HG02870 (cell line): ENCODE results near the gene SEPTIN11.

Experiments
- ATAC-seq: cut with Tn5 transposase; IDR thresholded peaks from one replicate; pipeline ENCODE4 v1.9.1; 2021; ENCODE audit warnings: mild to moderate bottlenecking, moderate library complexity; ENCODE audit not compliant: unreplicated experiment

SEPTIN11 gene

DNA sequence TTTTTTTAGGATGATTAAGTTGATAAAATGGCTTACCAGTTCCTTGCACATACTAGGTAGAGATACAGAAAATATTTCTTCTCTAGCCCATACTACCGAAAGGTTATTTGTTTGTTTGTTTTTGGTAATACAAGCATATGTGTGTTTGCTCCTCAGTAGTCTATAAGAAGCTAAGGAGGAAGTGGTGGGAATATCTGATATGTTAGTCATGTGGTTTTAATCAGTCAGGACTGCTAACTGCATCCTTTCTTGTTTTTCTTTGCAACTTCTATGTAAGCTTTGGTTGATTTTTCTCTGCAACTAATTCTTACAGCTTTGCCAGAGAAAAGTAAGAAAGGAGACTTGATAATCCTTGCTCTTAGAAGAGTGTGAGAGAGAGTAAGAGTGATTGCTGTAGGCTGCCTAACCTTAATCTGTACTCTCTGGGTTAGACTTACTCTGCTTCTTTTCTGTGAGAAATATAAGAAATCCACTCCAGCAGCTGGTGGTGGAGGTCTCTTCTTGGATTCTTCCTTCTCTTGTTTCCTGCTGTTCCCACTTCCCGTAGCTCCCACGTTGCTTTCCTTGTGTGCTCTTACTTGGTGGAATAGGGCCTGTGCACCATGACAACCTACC lies 28.3 kb downstream of the SEPTIN11 start:
- ATAC-seq: no peak

DNA sequence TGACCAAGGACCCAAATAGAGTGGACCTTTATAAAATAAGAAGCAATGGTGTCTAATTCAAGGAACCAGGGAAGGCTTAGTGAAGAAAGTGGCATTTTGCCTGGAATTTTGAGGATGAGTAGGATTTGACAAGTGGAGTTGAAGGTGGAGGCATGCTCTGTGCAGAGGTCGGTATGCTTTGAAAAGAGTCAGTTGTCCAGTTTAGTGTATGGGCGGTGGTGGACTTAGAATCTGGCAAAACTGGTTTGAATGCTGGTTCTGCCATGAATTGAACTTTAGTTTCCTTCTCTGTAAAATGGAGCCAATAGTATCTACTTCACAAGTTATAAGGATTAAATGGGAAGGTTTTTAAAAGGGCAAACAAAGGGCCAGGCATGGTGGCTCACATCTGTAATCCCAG lies 29.7 kb downstream of the SEPTIN11 start:
- ATAC-seq: no peak

DNA sequence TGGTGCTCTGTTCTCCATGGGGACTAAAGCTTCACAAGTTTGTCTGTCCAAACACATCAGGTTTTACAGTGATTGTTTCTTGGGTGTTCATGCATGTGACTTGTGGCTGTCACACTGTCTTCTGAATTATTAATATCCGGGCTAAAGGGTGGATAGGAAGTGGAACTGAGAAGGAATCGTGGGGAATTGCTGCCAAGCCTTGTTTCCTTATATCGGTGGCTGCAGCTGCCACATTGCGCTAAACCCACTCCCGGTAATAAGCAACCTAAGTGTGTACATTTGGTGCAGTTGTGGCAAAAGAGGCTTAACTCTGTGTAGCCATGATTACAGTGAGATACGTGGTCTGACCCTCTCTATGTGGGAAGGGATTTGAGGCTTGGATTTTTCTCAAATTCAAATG lies 30.7 kb downstream of the SEPTIN11 start:
- no peak for ATAC-seq

DNA sequence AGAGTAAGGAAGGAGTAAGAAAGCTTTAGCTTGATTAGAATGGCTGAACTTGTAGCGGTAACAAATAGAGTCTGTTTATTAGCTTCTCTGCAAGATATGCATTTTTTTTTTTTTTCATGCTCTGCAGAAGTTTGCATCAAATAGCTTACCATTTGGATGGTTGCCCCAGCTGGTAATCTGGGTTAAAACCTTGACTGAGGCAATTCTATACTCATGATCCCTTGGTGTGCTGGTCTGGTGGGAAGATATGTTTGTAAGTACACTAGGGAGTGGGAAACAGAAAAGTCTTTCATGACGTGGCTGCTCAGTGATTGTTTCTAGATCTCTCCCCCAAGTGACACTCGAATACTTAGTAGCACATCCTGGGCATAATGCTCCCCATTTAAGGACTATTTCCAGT lies 32.1 kb downstream of the SEPTIN11 start:
- ATAC-seq: no peak

DNA sequence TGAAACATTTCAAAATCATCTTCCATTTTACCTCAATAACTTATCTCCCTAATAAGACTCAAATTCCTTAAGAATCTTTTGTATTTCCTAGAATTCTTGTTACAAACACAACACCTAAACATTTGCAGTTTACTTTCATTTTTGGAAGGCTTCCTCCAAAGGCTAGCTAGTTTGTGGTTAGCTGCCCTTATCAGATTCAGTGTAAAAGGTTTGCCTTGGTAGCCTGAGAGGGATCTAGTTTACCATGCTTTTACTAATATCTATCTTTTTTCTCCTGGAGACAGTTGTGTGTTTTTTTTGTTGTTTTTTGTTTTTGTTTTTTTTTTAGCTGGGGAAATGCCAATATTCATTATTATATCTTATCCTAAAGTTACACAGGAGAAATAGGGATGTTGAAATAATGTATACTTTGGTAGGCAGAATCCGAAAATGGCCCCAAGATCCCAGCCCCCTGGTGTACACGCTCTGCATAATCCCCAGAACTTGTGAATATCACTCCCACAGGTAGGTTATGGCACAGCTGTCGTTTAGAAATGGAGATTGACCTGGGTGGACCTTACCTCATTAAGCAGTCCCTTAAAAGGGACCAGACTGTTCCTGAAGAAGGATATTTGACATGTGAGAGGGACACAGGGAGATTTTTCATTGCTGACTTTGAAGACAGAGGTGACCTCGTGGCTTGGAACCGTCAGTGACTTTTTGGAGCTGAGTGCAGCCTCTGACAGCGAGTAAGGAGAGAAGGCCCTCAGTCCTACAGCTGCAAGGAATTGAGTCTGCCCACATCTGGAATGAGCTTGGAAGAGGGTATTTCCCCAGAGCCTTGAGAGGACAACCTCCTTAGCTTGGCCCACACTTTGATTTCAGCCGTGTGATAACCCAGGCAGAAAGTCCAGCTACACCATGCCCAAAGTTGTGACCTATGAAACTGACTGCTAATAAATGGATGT lies 33.4 kb downstream of the SEPTIN11 start:
- ATAC-seq: no peak

DNA sequence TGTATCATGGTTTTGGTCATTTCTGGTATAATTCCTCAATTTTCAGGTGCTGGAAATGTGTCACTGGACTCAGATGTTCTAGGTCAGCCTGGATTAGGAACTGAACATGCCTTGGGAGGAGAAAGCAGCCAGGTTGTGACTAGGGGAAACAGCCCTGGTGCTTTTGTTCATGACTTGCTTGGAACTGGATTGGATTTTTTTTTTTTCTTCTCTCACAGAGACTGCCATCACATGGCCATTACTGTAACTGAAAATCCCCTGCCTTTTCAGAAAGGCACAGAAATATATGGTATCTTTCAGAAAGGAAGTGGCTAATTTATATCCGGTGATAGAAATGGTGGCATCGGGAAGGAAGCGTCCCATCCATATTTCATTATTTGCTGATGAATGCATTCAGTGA lies 34.6 kb downstream of the SEPTIN11 start:
- no peak for ATAC-seq

DNA sequence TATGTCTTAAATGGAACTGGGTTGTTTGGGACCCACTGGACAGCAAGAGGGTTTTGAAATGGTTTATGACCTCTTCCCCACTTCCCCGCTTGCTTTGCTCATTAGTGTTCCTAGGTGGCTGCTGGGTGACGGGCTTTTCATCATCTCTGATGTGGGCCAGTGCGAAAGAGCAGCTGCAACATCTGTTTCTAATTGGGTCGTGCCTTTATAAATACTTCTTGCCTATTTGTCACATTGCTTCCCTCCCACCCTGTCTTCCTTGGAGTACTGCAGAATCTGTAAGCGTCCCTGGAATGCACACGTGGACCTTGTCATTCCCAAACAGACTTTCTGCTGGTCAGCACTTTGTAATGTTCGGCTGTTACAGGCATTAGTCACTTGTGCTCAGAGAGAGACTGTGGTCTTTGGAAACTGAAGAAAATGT lies 35.2 kb downstream of the SEPTIN11 start:
- ATAC-seq: no peak

DNA sequence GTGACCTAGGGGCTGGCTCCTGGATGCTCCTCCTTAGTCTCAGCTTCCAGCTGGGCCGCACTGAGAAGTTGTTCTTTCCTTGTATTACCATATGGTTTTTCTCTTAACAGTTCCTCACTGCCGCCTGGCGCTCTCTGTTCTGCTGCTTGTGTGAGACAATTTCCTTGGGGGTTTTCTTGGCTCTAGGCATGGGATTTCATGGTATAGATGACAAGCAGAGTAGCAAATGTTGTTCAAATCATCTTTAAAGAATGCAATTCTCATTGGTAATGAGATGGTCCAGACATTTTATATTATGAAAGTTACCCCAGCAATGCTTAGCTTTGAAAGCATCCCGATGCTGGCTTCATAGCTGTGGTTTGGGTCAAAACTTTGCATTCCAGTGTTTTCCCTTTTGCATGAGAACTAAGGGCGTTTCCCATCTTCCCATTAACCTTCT lies 37.6 kb downstream of the SEPTIN11 start:
- ATAC-seq: no peak

DNA sequence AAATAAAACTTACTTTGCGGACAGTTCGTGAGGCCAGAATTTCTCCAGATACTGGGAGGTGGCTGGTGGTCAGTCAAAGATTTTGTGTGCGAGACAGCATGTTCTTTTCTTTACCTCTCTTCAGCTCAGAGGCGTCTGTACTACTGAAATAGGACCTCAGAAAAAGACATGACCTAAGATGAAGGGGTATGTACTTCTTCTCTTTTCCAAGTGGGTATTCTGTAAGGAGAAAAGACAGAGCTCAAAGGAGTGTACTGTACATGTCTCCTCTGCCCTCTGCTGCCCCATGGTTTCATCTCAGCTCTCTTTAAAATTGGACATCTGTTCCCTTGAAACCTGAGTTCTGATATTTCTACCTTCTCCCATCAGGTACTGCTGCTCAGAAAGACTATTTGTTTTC lies 38.1 kb downstream of the SEPTIN11 start:
- no peak for ATAC-seq

DNA sequence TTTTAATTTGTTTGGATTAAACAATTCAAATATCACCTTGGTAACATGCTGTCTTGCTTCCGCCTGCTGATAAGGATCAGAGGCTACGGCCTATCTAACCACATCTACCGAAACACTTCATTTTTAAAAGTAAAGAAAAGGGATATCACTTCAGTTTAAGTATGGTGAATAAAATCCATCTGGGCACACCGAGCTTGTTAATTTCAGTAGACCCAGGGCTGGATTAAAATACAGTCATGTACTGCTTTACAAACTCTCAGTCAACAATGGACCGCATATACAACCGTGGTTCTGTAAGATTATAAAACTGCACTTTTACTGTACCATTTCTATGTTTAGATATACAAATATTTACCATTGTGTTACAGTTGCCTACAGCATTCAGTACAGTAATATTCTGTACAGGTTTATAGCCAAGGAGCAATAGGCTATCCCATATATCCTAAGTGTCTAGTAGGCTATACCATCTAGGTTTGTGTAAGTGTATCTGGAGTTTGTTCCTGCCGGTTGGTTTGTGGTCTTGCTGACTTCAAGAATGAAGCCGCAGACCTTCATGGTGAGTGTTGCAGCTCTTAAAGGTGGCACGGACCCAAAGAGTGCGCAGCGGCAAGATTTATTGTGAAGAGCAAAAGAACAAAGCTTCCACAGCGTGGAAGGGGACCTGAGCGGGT lies 40.0 kb downstream of the SEPTIN11 start:
- ATAC-seq: no peak

DNA sequence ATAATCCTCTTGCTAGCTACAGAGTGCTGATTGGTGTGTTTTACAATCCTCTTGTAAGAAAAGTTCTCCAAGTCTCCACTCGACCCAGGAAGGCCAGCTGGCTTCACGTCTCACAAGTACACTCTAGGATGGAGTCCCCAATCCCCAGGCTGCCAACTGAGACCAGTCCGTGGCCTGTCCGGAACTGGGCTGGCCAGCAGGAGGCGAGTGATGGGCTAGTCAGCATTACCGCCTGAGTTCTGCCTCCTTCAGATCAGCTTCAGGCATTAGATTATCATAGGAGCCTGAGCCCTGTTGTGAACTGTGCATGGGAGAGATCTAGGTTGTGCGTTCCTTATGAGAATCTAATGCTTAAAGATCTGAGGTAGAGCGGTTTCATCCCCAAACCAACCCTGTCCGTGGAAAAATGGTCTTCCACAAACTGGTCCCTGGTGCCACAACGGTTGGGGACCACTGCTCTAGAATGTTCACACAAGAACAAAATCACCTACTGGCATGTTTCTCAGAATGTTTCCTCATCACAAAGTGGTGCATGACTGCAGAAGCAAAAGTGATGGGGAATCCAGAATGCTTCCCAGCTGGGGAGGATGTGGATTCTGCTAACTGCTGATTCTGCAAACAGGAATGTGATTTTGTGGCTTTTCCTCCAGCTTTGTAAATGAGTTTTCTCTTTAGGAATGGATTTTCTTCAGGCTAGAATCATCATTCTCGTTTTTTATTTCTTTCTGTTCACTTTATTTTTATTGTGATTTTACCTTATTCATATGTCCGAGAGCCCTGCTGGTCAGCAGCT lies 40.9 kb downstream of the SEPTIN11 start:
- ATAC-seq: no peak

DNA sequence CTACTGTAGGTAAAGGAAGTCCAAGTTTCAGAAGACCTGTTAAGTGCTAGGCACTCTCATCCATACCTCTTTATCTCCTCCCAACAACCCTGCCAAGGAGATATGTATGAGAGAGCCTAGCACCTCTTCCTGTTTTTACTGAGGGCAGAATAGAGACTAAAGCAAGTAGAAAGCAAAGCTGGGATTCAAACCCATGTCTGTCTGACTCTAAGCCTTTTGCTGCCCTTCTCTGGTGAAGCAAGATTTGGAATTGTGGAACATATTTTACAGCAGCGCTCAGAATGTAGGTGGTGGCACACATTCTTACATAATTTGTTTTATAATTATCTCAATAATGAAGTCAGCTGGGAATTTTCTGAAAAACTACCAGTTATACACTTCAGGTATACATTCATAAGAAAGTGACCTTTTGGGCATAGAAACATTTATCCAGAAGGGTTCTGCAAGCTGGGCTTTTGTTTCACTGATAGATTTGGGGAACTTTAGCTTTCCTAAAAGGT lies 41.7 kb downstream of the SEPTIN11 start:
- no peak for ATAC-seq

DNA sequence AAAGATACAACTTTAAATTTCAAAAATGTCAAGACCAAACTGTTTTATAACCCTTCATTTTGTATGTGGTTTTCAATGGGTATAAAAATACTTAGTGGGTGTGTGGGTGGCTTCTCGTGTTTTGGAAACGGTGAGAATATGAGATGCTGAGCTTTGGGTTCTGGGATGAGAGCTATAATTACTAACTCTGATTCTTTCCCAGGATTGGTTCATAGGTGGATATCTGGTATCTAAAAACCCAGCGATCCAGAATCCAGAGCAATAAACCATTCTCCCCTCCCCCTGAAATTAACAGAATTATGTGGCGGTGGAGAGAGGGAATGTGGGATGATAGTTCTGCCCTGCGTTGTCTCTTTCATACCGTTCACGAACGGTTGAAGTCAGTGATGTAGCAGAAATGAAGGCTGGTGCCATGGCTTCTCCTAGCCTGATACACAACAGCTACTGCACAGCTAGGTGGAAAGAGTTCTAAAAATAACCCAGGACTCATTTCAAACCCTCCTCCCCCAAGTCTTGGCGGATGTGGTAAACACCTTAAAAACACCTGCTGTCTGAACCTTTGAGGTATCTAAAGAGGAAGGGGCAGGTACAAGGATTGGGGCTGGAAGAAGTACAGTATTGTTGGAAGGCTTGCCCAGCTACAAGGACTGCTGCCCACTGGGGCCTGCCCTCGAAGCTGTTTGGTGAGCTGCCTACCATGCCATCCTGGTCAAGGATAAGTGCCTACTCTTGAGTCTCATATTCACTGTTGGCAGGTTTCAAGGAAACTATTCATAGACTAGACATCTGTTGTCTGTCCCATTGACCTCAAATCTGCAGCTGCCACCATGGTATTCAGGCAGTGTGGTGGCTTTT lies 44.5 kb downstream of the SEPTIN11 start:
- ATAC-seq: peak; percentile 91

DNA sequence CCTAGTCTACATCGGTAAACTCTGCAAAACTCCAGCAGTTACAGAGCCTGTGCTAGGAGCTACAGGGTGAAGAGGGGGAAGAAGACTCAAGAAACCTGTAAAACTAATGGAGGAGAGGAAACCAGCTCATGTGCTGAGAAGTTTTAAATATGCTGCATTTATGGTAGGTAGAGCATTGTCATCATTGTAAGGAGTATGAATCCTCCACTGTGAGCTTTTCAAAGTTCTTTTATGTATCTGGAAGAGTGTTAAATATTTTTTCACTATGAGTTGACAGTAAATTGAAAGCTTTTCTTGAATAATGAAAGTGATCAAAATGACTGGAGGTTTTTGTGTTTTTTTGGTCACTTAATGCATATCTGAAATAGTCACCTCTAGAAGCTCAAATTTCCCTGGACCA lies 46.2 kb downstream of the SEPTIN11 start:
- no peak for ATAC-seq

DNA sequence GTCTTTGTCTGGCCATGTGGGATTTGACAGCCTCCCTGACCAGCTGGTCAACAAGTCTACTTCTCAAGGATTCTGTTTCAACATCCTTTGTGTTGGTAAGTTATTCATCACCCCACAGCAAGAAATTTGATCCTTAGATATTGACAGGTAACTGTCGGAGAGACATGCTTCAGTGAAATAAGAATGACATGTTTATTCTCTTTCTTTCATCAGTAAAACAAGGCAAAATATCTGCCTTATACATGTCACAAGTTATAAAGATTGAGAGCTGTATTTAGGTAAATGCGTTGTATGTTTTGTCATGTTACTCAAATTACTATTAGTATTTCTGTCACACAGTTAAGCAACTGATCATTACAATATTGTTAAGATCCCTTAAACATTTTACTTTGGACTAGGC lies 46.9 kb downstream of the SEPTIN11 start:
- no peak for ATAC-seq

DNA sequence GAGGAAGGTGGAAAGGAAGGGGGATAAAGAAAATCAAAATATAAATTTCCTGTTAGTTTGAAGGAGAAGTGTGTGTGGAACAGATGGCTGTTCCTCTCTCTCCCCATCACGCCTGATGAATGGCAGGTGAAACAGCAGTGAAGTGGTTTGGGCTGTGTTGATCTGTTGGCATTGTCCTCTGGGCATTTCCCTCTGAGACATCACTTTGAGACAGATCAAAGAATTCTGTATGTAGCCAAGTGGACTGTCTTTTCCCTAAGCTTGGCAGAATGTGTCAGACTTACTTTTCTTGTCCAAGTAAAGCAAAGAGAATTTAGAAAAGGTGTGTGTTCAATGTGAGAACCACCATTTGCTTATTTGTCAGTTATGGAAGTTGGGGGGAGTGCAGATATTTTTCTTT lies 47.5 kb downstream of the SEPTIN11 start:
- ATAC-seq: no peak

DNA sequence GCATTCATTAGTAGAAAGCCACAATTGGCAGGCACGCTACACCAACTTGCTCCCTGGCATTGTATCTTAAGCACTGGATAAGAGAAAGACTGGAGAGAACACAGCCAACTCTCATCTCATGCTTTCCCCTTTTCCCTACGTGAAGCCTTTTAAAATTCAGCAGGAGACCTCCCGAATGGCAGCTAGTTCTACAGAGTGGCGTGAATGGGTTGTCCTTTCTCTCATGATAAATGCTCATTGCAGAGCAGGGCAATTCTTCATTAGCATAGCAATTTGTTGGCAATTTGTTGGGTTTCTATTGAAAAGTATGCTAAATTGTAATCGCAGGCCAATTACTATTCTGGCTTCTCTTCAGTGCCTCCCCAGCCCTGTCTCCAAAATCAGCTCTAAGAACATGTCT lies 48.0 kb downstream of the SEPTIN11 start:
- no peak for ATAC-seq

DNA sequence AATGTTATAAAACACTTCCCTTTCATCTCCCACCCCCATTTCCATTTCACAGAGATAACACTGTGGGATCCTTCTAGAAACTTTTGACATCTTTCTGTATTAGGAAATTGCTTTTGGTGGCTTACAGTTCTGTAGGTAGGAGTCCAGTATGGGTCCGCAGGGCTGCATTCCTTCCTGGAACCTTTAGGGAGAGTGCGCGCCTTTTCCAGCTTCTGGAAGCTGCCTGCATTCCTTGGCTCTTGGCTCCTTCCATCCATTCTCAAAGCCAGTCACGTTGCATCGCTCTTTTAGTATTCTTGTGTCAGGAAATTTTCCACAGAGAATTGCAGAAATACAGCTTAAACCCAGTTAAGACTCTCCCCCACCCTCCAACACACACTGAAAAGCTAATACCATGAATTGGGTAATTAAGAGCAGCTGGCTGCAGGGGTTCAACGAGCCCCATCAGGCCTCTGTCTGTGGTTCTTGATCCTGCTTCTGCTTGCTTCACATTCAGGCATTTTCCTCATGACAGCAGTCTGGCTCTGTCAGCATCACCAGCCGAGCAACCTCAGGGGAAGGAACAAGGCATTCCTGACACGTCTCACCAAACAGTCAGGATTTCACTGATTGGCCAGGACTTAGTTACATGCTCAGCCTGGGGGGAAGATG lies 48.8 kb downstream of the SEPTIN11 start:
- ATAC-seq: no peak
